ENCODE data around the gene HOXC6.

The HOXC6 gene

GRCh38 chr12:54049108-54049507, 20.9 kb downstream of the HOXC6 start:
- no peak for DNase-seq (ENCODE audit: extremely low read depth, insufficient read length)
- TF ChIP-seq, protein P1, sequence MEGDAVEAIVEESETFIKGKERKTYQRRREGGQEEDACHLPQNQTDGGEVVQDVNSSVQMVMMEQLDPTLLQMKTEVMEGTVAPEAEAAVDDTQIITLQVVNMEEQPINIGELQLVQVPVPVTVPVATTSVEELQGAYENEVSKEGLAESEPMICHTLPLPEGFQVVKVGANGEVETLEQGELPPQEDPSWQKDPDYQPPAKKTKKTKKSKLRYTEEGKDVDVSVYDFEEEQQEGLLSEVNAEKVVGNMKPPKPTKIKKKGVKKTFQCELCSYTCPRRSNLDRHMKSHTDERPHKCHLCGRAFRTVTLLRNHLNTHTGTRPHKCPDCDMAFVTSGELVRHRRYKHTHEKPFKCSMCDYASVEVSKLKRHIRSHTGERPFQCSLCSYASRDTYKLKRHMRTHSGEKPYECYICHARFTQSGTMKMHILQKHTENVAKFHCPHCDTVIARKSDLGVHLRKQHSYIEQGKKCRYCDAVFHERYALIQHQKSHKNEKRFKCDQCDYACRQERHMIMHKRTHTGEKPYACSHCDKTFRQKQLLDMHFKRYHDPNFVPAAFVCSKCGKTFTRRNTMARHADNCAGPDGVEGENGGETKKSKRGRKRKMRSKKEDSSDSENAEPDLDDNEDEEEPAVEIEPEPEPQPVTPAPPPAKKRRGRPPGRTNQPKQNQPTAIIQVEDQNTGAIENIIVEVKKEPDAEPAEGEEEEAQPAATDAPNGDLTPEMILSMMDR (IDR thresholded peaks at IDR 0.05; ENCODE audit: insufficient read depth, low read length, poor library complexity, severe bottlenecking), result no peak
- H3K36me3 ChIP-seq (ENCODE audit: control insufficient read depth, insufficient read depth, low read length), result no peaks in the 10 kb centered on the region
- H3K27me3 ChIP-seq (replicated peaks; ENCODE audit: control insufficient read depth, insufficient read depth, low read length), result no peaks in the 10 kb centered on the region
- no peak overlapping the region for H3K4me3 ChIP-seq (replicated peaks; ENCODE audit: low read depth, low read length)

- no peak overlapping the region for H3K4me3 ChIP-seq (replicated peaks; ENCODE audit: low read depth, low read length)
- TF ChIP-seq, protein P1 (IDR thresholded peaks at IDR 0.05; ENCODE audit: insufficient read depth, low read length, poor library complexity, severe bottlenecking), result no peak
- DNase-seq (ENCODE audit: extremely low read depth, insufficient read length), result no peak
- H3K27me3 ChIP-seq (replicated peaks; ENCODE audit: control insufficient read depth, insufficient read depth, low read length), result no peaks in the 10 kb centered on the region
- H3K36me3 ChIP-seq (ENCODE audit: control insufficient read depth, insufficient read depth, low read length), result no peaks in the 10 kb centered on the region
Measured at GRCh38 chr12:54050482-54050810, 22.2 kb downstream of the HOXC6 start.

DNA sequence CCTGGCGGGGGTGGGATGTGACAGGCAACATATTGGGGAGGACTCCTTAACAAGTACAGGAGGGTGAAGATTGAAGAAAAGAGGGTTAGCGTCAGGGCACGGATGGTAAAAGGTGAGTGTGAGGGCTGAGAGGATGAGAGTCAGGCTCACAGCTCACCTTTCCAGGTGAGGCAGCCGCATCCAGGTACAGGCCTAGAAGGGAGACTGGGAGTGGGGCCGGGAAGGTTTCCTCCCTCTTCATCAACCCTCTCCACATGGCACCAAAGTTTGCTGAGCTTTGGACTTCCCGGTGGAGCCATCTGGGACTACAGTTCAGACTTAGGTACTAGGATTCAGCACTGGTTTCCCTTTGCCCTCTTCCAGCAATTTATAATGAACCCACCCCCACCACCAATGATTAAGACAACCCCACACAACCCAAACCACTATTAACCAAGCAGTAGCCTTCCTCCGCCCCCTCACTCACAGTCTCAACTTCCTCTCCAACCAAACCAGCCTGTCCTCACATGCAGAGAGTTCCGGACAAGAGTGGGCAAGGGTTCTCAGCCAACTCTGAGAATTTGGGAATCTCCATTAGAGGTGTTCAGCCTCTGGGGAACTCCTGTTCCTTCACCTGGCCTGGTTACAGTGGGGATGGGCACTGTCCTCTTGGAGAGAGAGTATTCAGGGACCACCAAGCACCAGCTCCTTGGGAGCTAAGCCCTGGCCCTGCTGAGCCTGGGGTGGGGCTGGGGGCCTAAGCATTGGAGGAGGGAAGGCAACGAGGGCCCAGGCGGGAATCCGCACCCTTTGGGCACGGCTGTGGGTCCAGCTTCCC, 23.0 kb downstream of the HOXC6 start:
- TF ChIP-seq, protein P1 (IDR thresholded peaks at IDR 0.05; ENCODE audit: insufficient read depth, low read length, poor library complexity, severe bottlenecking), result no peak
- Histone ChIP-seq H3K27me3 (replicated peaks; ENCODE audit: control insufficient read depth, insufficient read depth, low read length) (no peaks in the 10 kb centered on the region), H3K36me3 (ENCODE audit: control insufficient read depth, insufficient read depth, low read length) (no peaks in the 10 kb centered on the region), H3K4me3 (replicated peaks; ENCODE audit: low read depth, low read length) (no peak overlapping the region)
- no peak for DNase-seq (ENCODE audit: extremely low read depth, insufficient read length)

- no peak for DNase-seq (ENCODE audit: extremely low read depth, insufficient read length)
- no peaks in the 10 kb centered on the region for H3K36me3 ChIP-seq (ENCODE audit: control insufficient read depth, insufficient read depth, low read length)
- H3K4me3 ChIP-seq (replicated peaks; ENCODE audit: low read depth, low read length), result no peak overlapping the region
- TF ChIP-seq, protein P1 (IDR thresholded peaks at IDR 0.05; ENCODE audit: insufficient read depth, low read length, poor library complexity, severe bottlenecking), result no peak
- H3K27me3 ChIP-seq (replicated peaks; ENCODE audit: control insufficient read depth, insufficient read depth, low read length), result no peaks in the 10 kb centered on the region
Measured at GRCh38 chr12:54051874-54052437, 23.7 kb downstream of the HOXC6 start.

DNA sequence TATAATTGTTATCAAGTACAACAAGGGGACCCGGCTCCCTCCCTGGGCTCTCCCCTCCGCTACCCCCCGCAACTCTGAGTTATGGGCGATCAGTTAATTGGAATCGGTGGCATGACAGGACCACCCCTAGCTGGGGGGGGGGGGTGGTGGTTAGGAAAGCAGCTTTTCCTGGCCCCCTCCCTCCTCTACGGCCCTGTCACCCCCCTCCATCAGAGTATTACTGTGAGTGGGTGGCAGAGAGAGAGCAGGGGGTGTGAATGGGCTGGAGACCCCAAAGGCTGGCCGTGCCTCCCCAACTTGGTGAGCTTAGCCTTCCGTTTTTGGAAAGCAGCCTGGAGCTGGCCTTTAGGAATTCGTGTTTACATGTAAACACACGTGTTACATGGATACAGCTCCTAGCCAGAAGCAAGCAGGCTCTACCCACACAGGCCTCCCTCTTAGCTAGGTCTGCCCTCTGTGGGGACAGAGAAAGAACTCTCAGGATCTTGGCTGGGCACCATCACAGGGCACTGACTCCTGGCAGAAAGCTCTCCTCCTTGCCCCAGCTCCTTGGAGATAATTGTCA, 24.3 kb downstream of the HOXC6 start:
- no peak for DNase-seq (ENCODE audit: extremely low read depth, insufficient read length)
- Histone ChIP-seq H3K27me3 (replicated peaks; ENCODE audit: control insufficient read depth, insufficient read depth, low read length) (no peaks in the 10 kb centered on the region), H3K36me3 (ENCODE audit: control insufficient read depth, insufficient read depth, low read length) (no peaks in the 10 kb centered on the region), H3K4me3 (replicated peaks; ENCODE audit: low read depth, low read length) (peak overlapping the region; percentile 84)
- TF ChIP-seq, protein P1 (IDR thresholded peaks at IDR 0.05; ENCODE audit: insufficient read depth, low read length, poor library complexity, severe bottlenecking), result no peak
